AG10803 (cell line): ENCODE data around the gene MTTP.

Experiments used
- DNase-seq: peaks from one replicate; pipeline ENCODE4 v3.0.0; 2010; ENCODE audit warnings: low read depth
- H3K4me3 ChIP-seq: 2 replicates; pipeline ENCODE4 v1.5.1; 2011; ENCODE audit warnings: mild to moderate bottlenecking, low read length, control low read depth
- TF ChIP-seq, protein P1 (sequence below): conservative IDR thresholded peaks from 2 replicates; pipeline ENCODE4 v1.5.1; 2011; ENCODE audit warnings: mild to moderate bottlenecking, low read length, control low read depth, inconsistent platforms

Gene MTTP

DNA sequence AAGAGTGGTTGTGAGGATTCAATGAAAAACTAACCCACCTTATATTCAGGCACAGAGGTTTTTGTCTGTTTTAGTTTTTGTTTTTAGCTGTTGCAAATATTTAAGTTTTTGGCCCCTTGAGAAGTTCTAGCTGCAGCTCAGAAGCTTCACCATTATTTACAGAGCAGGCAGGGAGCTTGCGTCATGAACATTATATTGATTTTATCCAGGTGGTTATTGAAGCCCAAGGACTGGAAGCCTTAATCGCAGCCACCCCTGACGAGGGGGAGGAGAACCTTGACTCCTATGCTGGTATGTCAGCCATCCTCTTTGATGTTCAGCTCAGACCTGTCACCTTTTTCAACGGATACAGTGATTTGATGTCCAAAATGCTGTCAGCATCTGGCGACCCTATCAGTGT lies 38.1 kb downstream of the MTTP start:
- TF ChIP-seq, protein P1, sequence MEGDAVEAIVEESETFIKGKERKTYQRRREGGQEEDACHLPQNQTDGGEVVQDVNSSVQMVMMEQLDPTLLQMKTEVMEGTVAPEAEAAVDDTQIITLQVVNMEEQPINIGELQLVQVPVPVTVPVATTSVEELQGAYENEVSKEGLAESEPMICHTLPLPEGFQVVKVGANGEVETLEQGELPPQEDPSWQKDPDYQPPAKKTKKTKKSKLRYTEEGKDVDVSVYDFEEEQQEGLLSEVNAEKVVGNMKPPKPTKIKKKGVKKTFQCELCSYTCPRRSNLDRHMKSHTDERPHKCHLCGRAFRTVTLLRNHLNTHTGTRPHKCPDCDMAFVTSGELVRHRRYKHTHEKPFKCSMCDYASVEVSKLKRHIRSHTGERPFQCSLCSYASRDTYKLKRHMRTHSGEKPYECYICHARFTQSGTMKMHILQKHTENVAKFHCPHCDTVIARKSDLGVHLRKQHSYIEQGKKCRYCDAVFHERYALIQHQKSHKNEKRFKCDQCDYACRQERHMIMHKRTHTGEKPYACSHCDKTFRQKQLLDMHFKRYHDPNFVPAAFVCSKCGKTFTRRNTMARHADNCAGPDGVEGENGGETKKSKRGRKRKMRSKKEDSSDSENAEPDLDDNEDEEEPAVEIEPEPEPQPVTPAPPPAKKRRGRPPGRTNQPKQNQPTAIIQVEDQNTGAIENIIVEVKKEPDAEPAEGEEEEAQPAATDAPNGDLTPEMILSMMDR, result no peak
- H3K4me3 ChIP-seq, result no peak overlapping the region
- no peak for DNase-seq

DNA sequence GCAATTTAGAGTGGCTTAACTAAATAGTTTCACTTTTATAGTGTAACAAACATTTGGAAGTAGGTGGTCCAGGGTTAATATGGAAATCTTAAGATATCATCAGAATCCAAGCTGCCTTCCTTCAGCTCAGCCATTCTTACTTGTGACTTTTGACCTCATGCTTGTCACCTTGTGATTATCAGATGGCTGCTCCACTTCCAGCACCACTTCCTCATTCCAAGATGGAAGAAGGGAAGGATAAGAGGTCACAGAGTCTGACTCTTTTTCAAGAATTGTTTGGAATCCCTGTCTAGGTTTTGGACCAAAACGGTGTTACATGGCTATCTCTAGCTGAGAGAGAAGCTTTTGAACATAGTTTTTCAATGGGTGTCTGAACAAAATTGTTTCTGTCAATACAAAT lies 39.9 kb downstream of the MTTP start:
- TF ChIP-seq, protein P1, result no peak

DNA sequence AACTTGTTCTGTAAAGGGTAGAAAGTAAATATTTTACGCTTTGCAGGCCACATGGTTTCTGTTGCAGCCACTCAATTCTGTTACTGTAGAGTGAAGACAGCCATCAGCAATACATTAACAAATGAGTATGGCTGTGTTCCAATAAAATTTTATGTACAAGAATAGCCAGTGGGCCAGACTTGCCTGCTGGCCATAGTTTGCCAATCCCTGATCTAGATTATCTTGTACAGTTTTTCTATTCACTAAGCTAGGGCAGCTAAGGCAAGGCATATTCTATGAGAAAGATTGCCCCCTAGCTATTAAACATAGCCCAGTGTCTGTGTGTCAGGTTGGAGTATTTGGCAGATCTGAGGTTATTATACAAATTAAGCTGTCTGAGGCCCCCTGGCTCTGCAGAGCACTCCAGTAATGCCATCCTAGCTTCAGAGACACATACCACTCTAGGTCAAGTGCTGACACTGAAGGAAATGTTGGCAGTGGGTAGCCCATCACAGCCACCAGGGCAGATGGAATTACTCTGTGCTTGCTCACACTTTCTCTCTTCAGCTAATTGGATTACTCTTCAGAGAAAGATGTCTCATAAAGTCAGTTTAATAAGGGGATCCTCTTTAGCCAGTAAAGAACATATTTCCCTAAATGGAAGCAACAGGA lies 40.7 kb downstream of the MTTP start:
- no peak overlapping the region for H3K4me3 ChIP-seq
- TF ChIP-seq, protein P1, result no peak
- no peak for DNase-seq

More for the DNA sequence above, 39.9 kb downstream of the MTTP start:
- no peak for DNase-seq
- no peak overlapping the region for H3K4me3 ChIP-seq

DNA sequence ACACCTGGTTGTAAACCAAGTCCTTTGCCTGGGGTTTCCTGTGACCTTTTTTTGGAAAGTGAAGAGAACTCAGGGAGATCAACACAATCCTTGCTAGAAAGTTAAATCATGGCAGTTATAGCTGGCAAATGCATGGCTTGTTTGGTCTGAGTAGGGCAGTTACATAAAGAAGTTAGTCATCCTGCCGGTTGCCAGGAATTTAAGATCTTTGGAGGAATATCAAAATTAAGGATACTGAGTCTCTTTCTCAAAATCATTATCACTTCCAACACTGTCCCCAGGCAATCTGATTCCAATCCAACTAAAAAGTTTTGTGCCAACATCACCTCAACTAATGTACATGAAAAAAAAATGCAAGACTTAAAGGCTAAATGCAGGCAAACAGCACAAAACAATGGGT lies 42.8 kb downstream of the MTTP start:
- TF ChIP-seq, protein P1, result no peak
- no peak overlapping the region for H3K4me3 ChIP-seq
- no peak for DNase-seq

DNA sequence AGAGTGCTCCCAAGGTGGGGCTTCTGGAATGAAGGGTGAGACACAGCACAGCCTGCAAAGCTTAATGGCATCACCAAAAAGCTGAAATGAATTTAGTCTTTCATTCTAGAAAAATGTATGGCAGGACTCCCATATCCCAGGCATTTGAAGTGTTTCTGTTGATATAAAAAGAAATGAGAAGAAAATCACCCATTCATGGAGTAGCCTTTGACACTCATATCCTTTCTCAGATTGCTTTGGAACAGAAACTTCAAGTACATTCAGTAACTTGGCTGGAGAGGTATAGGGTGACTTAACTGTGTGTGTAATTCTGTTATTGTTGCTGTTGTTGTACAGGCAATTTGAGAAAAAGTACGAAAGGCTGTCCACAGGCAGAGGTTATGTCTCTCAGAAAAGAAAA lies 47.7 kb downstream of the MTTP start:
- no peak for DNase-seq
- TF ChIP-seq, protein P1, result no peak

DNA sequence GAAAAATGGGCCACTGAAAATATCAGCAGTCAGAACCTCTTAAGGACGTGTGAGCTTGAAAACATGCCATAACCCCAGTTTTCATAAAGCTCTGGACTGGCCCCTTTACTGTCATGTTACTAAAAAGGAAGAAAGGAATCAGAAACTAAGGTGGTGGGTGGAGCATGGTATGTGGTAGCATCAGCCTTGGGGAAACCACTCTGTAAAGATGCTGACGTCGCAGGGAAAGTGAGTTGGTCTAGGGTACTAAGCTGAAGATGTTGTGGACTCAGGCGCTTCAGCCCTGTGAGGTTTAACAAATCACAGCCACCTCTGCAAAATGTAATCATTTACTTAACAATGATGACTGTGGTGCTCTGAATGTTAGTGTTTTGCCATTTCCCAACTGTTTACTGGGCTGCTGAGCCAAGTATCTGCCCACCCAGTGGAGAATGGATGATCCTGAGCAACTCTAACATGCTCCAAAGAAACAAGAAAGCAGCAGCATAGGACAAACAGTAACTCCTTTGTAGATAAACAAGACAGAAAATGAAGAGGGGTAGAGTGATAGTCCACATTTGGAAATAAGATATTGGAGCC lies 49.6 kb downstream of the MTTP start:
- no peak overlapping the region for H3K4me3 ChIP-seq
- no peak for DNase-seq
- TF ChIP-seq, protein P1, result no peak

More for the DNA sequence above, 47.7 kb downstream of the MTTP start:
- no peak overlapping the region for H3K4me3 ChIP-seq

DNA sequence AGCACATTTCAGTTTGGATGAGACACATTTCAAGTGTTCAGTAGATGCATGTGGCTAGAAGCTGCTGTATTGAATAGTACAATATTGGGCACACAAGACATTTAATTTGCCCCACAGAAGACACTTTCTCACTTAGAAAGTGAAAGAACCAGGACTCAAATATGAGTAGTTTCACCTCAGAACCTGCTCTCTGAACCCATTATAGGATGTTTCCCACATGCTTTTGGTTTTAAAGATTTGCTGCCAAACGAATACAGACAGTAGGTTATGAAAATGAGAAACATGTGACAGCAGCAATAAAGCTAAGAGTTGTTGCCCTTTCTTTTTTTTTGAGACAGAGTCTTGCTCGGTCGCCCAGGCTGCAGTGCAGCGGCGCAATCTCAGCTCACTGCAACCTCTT lies 50.7 kb downstream of the MTTP start:
- DNase-seq, result no peak
- TF ChIP-seq, protein P1, result no peak
- peak overlapping the region; percentile 8 for H3K4me3 ChIP-seq
